Adrenal gland (tissue), 5 donors: ENCODE data around the gene GDPD1.

Experiments used
- CTCF ChIP-seq, 6 experiments: fragments of 450-650 bp in 4 of 6; fragments of 200-600 bp in 2 of 6; sonication (generic) in 1 of 6; IDR thresholded peaks; 1 replicate in 5 of 6; 2 replicates in 1 of 6; pipeline versions ENCODE4 v1.5.1 to v1.8.0; 2016 to 2021; ENCODE audit warnings: antibody characterized with exemption in 6 of 6, mild to moderate bottlenecking in 2 of 6, moderate library complexity in 1 of 6
- POLR2A ChIP-seq, 2 donors: fragments of 450-650 bp; IDR thresholded peaks; one replicate each; pipeline ENCODE4 v1.6.1; 2017; ENCODE audit warnings: antibody characterized with exemption in 2 of 2, mild to moderate bottlenecking in 2 of 2, moderate library complexity in 1 of 2
- donor health status: DM: no; HTN: no; CAD: no.

DNA sequence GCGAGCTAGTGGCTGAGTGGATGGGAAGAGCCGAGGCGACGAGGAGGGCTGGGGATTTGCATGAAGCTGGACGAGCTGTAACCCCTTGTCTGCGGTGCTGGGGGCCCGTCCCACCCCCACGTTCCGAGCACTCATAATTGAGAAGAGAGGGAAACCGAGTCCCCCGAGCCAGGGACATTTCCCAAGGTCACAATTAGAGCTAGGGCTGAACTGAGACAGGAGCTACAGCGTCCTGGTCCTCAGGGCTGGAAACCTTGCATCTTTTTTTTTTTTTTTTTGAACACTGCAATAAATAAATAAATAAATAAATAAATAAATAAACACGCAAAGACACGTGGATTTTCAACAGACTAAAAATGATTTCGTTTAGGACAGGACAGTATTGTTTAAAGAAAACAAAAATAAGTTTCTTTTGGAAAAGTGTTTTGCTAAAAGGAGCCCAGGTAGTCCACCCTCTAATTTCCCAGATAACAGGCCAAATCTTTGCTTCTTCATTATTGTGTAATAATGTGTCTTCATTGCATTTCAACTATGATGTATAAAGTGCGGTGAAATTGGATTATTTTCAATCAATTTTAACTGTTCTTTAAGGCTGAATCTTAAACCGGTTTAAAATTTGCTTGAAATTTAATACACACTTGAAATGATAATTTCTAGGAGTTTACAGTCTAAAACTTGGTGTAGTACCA, 992 bp downstream of the GDPD1 start:
- no peak for TF ChIP-seq CTCF (IDR thresholded peaks at IDR 0.05)
- TF ChIP-seq POLR2A (IDR thresholded peaks at IDR 0.05) = no peak
